GM20000 (cell line): ENCODE results near the gene MICB.

Experiments used
- DNase-seq: peaks from one replicate; pipeline ENCODE4 v3.0.0; 2012; ENCODE audit warnings: low spot score
- CTCF ChIP-seq: IDR thresholded peaks from 2 replicates; pipeline ENCODE4 v1.5.1; 2012; ENCODE audit warnings: mild to moderate bottlenecking, control low read depth; ENCODE audit errors: extremely low read depth, missing control alignments

The MICB gene

GRCh38 chr6:31551371-31551770 is 53.4 kb downstream of the MICB start:
- peak; percentile 88 for TF ChIP-seq CTCF
- peak; percentile 71 for DNase-seq

GRCh38 chr6:31556307-31556706 is 58.4 kb downstream of the MICB start:
- no peak for DNase-seq
- no peak for TF ChIP-seq CTCF

GRCh38 chr6:31557443-31558317 is 59.7 kb downstream of the MICB start:
- DNase-seq: no peak

GRCh38 chr6:31558318-31558625 is 60.3 kb downstream of the MICB start:
- no peak for DNase-seq
- no peak for TF ChIP-seq CTCF

More at GRCh38 chr6:31557443-31558317, 59.7 kb downstream of the MICB start:
- no peak for TF ChIP-seq CTCF

GRCh38 chr6:31558631-31559500 is 60.9 kb downstream of the MICB start:
- TF ChIP-seq CTCF: no peak
- DNase-seq: peak; percentile 77

- DNase-seq: no peak
- no peak for TF ChIP-seq CTCF
Observed at GRCh38 chr6:31559606-31559957, 61.6 kb downstream of the MICB start.
